GF-D8 (cell line): Measurements from ENCODE around the gene GPR153.

ENCODE experiments used
- DNase-seq: peaks from one replicate; lab custom pipeline; 2025; lab: John Stamatoyannopoulos, UW

GPR153 gene

DNA sequence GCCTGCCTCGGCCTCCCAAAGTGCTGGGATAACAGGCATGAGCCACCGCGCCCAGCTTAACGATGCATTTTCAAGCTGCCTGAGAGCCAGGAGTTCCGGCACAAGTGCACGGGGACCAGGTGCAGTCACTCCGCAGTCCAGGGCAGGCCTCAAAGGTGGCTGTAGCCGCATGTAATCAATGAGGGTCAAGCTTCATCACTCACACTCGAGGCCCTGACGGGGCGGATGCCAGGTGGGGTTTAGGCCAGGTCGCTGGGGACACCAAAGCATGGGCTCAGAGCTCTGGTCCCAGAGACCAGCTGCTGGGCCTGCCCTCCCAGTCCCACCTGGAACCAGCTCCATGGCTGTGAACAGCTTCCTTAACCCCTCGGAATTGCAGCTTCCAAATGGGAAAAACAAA lies 26.1 kb upstream of the GPR153 start:
- no peak for DNase-seq

- no peak for DNase-seq
Observed at GRCh38 chr1:6286266-6286665, 25.4 kb upstream of the GPR153 start.

GRCh38 chr1:6285336-6285735 lies 24.4 kb upstream of the GPR153 start:
- no peak for DNase-seq

GRCh38 chr1:6282577-6283270 lies 21.8 kb upstream of the GPR153 start:
- no peak for DNase-seq

DNA sequence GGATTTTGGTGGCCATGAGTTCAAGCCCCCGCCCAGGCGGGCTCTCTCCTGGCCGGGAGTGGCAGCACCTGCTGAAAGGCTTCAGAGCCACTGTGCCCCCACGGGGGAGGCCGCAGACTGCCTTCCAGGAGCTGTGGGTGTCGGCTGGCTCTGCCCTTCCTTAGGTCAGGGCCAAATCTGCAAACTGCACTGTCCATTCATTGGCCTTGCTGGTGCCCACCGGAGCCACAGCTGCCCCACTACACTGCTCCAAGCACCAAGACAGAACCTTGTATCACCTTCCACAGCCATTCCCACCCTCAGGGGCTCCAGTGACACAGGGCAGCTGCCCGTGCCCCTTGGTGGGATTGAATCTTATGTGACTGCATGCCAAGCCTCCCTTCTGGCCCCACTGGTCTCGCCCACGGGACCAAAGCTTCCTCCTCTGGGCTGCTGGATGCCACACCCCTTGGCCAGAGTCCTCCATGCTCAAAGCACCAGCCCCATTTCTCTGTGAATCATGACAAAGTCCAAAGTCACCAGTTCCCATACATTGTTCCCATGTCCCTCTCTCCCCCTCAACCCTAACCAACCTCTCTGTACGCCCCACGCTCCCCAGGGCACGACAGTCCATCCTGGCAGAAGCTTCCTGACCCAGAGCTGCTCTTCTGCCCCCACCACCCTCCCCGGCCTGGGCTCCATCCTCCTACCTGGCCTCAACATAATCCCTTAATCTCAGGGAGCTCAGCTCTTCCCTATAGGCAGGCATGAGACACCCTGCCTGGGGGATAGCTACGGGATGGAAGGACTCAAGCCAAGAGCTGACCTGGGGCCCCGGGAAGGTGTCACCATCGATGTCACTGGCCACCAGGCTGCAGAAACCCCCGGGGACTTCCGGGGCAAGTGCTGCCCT lies 20.9 kb upstream of the GPR153 start:
- no peak for DNase-seq

DNA sequence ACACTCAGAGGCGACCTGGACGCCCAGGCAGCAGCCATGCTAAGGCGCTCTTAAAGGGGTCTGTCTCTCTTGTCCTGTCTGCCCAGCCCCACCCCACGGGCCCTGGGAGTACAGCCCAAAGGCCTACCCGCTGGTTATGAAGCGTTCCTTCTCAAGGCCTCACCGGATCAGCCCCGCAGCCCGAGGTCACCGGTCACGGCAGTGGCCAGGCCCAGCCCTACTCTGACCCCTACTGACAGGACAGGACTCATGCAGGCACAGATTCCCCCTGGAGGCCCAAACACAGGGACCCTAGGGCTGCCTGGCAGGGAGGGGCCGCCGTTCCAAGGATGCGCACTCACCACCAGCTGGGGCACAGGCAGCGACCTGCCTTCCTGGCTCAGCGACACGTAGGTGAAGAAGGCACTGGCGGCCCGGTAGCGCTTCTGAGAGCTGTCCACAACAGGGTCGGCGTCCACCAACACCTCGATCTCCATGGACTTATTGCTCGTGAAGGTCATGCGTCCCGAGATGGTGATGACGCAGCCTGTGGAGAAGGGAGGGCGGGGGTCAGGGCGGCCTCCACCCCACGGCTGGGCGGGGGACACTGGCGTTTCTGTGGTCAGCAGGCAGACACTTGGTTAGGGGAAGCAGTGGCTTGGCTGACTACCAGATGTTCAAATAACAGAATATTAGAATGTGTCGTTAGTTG lies 20.0 kb upstream of the GPR153 start:
- no peak for DNase-seq

DNA sequence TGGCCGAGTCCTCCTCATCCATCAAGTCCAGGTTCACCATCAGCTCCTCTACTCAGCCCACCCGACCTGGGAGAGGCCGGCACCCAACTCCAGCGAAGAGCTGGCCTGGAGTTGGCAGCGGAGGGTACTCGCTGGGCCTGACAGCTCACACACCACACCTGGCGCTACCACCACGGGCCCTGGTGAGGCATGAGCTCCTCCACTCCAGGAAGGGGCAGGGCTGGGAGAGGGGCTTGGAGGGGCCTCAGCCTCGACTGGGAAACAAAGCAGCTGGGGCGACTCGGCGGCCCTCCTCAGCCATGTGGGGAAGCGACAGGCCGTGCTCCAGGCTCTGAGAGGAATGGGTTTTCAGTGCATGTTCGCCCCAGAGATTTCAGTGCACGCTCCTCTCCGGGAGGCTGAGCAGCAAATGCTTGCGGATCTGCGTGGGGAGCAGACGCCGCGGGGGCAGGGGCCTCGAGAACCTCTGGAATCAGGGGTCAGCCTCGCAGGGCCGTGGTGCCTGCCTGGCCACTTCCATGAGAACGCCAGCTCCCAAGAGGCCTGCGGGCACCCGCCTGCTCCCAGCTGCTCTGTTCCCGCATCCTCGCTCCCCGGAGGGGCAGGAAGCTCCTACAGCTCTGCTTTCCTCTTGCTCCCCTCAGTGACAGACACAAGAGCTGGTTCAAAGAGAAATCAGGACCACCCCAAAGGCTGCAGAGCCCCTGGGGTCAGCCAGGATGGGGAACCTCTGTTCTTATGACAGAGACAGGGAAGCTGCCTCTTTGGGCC lies 18.9 kb upstream of the GPR153 start:
- DNase-seq = no peak

DNA sequence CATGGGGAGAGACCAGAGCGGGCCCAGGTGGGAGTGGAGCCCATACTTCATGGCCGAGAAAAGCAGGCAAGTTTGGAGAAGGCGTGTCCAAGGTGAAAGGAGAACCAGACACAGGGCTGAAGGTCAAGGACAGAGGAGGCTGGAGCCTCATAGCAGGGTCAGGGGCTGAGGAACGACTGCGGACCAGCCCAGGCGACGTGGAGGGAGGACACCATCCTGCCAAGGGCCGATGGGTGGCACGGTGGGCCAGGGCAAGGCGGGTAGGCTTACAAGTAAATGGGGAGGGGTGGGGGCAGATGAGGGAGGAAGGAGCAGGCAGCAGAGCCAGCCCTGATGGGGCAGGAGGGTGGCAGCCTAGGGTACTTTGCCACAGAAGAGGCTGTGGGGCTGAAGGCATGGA lies 18.2 kb upstream of the GPR153 start:
- no peak for DNase-seq

GRCh38 chr1:6278263-6278662 lies 17.4 kb upstream of the GPR153 start:
- DNase-seq = no peak

DNA sequence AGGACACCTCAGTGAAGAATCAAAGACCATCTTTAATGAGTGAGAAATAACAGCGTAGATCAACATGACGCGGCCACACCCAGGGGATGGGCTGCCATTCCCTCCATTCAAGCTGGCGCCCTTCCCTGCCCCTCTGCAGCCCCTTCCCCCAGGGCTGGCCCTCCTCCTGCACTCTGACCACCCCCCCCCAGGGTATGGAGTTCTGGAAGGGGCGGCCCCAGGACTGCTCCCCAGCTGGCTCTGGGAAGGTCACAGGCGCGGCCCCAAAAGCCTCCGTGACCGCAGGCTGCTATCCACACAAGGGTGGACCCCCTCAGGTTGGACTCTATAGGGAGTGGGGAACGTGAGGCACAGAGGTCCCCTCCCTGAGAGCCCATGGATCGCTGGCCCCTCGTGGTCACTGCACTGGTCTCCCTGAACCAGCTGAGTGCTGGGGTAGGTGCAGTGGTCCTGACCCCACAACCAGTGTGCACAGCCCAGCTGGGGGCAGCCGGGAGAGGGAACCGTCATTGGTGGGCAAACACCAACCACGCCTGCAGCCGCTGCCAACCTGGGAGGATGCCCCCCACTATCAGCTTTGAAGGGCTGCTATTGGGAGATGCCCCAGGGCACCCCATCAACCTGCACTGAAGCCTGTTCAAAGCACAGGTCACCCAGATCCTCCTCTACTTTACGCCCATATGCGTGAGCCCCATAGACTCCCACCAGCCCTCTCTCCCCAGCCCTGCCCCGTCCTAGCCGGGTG lies 16.1 kb upstream of the GPR153 start:
- no peak for DNase-seq

DNA sequence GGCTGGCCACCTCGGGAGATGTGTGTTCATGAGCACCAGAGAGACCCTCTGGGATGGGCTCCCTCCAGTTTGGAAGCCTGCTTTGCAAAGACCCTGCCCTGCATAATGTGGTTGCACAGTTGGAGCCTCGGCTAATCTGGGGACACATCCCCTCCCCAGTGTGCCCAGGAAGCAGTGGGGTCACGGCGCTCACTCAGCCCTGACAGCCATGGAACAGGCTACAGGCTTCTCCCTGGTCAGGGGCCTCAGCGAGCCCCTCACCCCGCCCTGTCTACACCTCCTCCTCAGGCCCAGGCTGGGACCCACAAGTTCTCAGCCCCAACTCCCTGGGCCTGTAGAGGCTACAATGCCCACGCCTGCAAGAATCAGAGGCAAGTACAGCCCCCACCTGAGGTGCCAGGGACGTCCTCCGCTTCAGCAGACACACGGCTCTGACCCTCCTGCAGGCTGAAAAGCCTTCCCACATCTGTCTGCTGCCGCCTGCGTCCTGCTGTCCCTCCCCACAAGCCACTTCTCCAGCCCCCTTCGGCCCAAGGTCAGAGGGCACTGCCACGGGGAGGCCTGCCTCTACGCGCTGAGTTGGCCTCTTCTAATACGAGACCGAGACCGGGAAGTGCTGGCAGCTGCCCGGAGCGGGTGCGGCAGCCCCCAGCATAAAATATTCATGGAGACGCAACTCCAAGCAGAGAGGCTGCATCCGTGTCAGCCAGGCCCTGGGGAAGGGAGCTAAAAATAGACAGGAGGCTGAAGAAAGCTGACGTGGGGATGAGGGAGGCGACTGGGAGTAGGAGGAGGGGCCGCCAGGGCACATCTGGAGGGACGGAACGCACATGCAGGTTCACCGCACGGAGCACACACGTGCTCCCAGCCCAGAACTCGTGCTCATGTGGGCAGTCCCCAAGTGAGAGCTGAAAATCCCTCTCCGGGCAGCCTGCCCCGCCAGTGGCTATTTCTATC lies 15.2 kb upstream of the GPR153 start:
- no peak for DNase-seq

DNA sequence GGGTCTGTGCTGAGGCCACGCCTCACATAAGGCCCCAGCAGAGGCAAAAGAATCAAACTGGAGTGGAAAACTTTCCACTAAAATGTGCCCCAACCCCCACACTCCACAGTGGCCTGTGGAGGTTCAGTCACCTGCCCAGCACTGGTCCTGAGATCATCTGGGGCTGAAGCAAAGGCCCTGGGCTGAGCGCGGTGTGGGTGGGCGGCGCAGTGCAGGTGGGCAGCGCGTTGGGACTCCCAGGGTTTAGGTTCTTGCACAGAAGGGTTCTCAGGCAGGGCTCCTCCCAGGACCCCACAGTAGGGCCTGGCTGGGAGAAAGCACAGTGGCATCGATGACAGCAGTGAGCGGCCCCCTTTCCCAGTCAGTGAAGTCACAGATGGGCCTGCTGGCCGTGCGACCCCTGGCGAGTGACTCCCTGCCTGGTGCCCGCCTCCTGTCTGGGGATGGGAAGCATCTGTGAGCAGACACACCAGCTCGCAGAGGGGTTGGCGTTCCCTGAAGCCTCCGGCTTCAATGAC lies 13.8 kb upstream of the GPR153 start:
- no peak for DNase-seq

- DNase-seq = no peak
Observed at GRCh38 chr1:6274102-6274501, 13.2 kb upstream of the GPR153 start.

- DNase-seq = no peak
Observed at GRCh38 chr1:6273380-6273891, 12.5 kb upstream of the GPR153 start.

GRCh38 chr1:6272868-6273267 lies 12.0 kb upstream of the GPR153 start:
- DNase-seq = no peak

- DNase-seq = no peak
Observed at GRCh38 chr1:6272452-6272851, 11.6 kb upstream of the GPR153 start.

DNA sequence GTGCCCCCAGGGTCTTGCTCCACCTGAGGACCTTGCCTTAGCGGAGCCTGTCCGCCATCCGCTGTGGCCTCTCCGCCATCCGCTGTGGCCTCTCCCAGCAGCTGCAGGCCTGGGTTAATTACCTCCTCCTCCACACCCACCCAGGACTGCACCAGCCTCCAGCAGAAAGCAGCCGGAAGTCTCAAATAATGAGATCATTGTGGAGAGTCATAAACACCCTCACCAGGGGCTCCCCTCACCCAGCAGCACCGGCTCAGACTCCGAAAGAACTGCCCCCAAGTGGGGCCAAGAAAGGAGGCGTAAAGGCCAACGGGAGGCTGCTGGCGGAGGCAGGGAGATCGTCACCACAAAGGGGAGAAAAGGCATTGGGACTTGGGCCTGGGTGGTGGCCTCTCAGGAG lies 10.7 kb upstream of the GPR153 start:
- DNase-seq = no peak

GRCh38 chr1:6271006-6271405 lies 10.1 kb upstream of the GPR153 start:
- DNase-seq = no peak

GRCh38 chr1:6270401-6270800 lies 9.5 kb upstream of the GPR153 start:
- no peak for DNase-seq
